ENCODE results near the gene CPED1.
"Not testable (repeated sequence)": the region's sequence is repeated elsewhere in the genome, so short reads cannot be mapped to it uniquely, and the experiment has no call there.

The CPED1 gene

DNA sequence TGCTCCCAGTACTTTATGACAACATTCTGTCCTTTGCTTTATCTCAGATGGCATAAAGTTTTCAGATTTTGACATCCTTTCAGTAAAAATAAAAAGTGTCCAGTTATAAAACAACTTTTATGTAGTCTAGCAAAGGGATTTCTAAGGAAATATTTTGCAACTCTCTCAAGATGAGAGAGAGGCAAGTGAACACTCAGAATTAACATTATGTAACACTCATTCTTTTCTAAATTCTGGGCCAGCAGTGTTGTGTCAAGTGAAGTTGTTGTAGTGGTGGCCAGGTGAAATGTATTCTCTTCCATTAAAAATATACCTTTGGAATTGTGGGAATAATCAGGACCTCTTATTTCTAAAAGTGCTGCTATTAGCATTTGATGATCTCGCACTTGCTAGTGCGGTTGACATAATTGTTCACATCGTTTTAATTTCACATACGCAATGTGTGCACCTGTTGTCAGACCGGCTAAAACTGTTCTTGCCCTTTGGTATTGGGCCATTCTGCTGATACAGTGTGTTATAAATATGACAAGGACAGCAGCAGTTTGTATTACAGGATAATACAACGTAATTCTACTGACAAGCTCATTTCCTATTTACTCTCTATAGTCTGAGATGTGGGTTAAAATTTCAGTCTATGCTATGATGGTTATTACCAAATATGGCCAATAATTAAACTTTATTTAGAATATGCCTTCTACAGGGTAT, 23.8 kb downstream of the CPED1 start:
- no peak overlapping the region for H3K4me3 ChIP-seq (ENCODE audit: low read depth, low read length)

DNA sequence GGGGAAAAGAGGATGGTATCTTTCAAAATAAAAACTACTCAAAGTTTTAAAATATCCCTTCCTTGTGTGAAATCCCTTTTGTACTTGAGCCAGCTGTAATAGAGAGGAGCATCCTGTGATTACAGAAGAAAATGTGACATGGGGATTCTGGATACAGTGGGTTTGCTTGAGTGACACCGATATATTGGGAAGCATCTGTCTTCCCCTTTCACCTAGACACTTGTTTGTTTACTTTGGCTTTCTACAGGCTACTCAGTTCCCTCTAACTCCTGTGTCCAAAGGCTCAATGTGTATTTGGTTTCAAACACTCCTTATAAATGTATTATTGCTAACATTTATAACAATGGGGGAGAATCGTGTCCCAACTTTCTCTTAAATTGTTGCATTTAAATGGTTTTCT, 24.4 kb downstream of the CPED1 start:
- H3K4me3 ChIP-seq (ENCODE audit: low read depth, low read length) = no peak overlapping the region

DNA sequence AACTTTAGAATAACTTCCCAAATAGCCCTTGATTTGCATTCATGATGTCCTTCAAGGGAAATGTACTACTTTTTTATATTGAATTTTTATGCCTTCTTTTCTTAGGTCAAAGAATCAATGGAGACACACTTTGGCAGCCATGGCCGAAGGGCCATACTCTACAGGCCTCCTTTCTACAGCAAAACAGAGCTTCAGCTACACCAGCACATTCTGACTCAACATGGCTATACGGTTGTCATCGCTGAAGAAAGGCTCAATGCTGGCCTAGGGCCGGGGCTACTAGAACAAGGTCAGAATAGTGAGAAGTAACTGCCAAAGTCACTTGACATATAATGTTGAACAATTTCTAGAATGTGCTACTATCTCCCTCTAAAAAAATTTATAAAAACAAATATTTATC, 27.0 kb downstream of the CPED1 start:
- H3K4me3 ChIP-seq (ENCODE audit: low read depth, low read length) = no peak overlapping the region

DNA sequence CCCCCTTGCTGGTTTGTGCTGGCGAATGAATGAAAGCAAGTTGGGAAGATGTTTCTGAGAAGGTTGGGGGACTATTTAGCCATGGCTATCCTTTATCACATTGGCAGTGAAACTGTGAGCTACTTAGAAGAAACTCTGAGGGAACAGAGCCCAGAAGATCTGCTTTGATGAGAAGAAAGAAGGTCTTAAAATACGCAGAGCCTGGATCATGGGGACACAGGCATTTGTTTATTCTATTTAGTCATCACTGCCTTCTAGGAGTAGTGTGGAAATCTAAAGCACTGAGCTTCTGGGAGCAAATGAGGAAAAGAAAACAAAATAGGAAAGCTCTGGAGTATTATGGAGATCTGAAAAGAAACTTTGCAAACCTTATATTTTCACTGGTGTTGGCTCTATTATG, 28.5 kb downstream of the CPED1 start:
- H3K4me3 ChIP-seq (ENCODE audit: low read depth, low read length) = no peak overlapping the region

DNA sequence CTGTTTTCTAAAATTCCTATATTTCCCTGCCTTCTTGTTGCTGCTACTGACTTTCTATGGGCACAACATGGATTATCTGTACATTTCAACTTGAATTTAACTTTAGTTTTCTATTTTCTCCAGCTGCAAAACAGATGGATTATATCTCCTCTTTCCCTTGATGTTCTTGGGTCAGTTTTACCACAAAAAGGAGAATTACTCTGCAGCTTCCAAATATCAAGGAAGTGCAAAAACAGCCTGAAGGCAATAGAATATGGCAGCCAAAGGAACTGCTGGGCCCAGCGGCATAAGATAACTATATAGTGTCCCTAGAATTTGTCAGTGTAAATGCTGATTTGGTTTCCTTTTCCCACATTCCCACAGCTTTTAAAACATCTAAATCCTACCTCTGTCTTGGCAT, 29.1 kb downstream of the CPED1 start:
- H3K4me3 ChIP-seq (ENCODE audit: low read depth, low read length) = no peak overlapping the region

DNA sequence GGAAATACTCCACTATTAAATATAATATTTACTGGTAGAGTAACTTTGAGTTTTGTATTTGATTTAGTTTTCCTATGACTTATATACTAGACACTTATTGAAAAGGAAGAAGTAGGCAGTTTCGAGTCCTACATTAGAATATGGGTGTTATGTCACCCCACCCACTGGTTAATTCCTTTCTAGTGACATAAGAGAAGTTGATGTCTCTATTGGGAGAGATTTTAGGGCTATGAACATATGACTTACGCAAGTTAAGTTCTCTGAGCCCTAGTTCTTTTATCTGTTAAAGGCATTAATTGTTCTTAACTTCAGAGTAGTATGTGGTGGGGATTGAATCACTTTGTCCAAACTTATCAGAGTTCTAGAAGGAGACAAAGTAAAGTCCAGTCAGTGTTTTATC, 30.5 kb downstream of the CPED1 start:
- no peak overlapping the region for H3K4me3 ChIP-seq (ENCODE audit: low read depth, low read length)

DNA sequence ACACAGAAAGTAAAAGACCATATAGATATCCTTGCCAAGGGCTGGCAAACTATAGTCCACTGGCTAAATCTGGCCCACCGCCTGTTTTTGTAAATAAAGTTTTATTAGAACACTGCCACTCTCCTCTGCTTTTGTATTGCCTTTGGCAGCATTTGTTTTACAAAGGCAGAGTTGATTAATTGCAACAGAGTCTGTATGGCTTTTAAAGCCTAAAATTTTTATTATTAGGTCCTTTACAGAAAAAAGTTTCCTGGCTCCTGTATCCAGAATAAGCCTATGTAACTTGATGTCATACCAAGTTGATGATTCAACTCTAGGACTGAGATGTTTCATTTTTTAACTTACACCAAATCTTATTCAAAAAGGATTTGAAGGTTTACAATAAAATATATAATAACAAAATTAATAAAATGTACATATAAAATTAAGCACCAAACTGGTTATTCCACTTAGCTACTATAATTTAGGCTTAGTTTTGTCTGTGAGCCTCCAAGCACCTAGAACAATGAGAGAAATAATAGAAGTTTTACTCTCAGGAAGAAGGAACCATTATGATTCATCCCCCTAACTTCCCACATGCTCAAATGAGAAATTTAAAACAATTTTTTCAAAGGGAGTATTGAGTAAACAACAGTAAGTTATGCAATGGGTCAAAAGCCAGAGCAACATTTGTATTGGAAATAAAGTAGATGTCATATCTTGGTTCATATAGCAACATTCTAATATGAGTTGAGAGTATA, 31.9 kb downstream of the CPED1 start:
- H3K4me3 ChIP-seq (ENCODE audit: low read depth, low read length) = no peak overlapping the region

DNA sequence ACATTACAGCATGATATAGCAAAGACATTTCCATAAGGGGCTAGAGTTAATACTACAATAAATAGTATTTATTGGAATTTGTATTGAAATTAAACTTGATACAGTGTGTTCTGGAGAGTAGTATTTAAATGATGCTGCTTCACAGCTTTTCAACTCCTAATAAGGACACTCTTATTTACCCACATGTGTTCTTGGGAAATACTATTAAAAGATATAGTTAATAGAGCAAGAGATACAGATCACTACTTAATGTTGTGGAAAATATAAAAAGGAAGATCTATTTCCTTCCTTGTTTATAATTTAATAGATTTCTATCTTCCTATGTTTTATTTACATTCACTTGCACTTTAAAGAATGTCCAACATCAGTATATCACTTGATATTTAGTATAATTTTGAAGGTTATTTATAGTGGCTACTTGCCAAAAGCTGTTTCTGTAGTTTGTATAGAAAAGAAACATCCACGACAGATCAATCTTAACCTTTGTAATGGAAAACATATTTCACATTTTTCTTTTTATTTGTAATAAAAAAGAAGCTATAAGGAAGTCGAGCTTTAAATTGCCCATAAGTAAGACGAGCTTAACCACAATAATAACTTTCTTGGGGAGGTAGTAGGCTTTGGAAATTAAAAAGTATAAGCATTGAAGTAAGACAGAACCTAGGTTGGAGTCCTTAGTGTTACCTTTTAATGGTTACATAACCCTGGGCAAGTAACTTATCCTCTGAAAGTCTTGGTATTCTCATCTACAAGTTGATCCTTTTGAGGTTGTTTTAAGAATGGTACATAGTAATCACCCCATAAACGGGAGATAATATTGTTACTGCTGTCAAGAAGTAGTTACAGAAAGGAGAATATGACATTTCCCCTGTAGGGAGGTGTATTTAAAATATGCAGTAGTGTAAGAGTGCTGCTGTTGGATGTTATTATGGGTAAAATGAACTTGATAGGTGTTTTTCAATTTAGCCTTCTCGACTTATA, 32.8 kb downstream of the CPED1 start:
- H3K4me3 ChIP-seq (ENCODE audit: low read depth, low read length) = no peak overlapping the region

DNA sequence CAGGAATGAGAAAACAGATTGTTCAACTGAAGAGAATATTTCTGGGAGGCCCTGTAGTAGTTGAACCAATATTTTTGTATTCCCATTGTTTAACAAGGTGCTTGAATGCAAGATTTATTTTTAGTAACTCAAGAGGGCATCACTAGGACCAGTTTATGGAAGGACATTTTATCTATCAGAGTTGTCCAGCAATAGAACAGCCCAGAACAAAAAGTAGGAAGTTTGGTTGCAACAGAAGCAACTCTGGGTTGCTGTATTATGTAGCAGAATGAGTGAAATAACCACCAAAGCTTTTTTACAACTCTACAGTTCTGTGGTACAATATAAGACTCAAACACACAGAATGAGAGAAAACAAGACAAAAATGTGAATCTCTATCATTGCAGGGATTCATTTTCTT, 34.7 kb downstream of the CPED1 start:
- no peak overlapping the region for H3K4me3 ChIP-seq (ENCODE audit: low read depth, low read length)

DNA sequence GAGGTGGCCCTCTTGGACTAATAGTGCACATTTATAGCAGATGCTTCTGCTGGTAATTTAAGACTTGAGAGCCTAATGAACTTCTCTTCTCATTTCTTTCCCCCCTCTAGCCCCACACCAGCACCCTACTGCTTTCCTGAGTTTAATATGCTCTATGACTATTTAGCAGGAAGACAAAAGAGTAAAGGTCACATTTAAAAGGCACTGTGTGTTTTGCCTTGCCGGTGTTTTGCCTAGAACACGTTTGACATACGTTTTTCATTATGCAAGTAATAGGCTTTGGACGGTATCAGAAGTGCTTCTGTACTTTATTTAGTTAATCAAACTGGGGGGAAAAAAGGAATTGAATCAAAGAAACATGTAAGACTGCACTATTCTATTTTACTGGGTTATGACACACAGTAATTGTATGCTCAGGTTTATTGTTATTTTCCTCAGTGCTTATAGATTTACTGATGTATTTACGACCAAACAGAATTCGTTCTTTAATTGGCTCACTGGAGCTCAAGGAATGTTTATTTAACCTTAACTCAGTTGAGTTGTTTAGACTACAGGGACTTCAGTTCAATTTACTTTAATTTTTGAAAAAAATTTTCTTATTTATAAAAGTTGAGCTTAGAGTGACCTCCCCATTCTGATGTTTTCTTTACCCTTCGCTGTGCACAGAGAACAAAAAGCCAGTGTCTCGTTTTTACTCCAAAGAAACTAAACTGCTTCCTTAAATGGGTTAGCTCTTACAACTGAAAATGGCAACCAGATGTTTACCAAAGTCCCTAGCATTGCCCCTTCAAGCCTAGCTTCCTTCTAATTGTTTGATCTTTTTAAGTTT, 35.4 kb downstream of the CPED1 start:
- H3K4me3 ChIP-seq (ENCODE audit: low read depth, low read length) = no peak overlapping the region

DNA sequence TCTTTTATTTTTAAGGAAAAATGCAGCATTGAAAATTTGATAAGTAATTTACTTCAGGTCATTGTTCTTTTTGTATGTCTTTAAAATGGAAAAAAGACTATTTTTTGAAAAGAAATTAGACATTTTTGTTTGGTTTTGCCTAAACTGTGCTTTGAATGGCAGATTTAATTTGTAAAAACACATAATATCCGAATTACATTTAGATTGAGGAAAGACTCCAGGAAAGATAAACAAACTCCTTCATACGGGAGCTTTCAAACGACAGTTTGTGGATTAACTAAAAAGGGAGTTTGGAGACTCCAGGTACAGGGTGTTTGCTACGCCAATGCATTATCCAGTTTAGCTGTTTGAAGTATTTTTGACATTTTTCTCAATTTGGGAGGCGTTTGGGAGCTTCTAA, 36.1 kb downstream of the CPED1 start:
- no peak overlapping the region for H3K4me3 ChIP-seq (ENCODE audit: low read depth, low read length)

DNA sequence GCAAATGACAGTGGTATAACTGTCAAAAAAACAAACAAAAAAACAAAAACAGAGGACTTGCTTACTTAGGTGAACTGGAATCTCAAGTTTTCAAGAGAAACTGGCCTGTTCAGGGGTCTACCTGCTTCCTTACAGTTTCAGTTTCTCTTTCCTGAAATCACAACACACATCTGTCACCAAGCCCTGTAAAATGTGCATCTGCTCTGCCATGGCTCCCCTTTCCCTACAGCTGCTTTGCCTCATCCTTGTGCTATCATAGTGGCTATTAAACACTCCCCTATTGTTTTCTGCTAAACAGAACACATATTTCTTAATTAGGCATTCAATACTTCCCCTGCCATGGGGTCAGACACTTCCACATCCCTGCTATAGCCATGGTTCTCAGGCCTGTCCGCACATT, 37.6 kb downstream of the CPED1 start:
- no peak overlapping the region for H3K4me3 ChIP-seq (ENCODE audit: low read depth, low read length)

DNA sequence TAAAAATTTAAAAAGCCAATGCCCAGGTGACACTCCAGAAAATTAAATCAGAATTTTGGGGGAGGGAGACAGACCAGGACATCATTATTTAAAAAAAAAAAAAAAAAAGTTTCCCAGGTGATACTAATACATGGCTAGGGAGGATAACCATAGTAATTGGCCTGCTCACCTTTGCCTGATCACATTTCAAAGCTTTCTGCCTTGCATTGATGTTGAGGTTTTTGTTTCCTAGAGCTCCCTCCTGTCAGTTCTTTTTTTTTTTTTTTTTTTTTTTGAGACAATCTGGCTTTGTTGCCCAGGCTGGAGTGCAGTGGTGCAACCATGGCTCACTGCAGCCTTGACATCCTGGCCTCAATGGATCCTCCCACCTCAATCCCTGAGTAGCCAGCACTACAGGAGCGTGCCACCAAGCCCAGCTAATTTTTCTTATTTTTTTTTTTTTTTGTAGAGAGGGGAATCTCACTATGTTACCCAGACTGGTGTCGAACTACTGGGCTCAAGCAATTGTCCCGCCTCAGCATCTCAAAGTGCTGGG, 38.1 kb downstream of the CPED1 start:
- no peak overlapping the region for H3K4me3 ChIP-seq (ENCODE audit: low read depth, low read length)

DNA sequence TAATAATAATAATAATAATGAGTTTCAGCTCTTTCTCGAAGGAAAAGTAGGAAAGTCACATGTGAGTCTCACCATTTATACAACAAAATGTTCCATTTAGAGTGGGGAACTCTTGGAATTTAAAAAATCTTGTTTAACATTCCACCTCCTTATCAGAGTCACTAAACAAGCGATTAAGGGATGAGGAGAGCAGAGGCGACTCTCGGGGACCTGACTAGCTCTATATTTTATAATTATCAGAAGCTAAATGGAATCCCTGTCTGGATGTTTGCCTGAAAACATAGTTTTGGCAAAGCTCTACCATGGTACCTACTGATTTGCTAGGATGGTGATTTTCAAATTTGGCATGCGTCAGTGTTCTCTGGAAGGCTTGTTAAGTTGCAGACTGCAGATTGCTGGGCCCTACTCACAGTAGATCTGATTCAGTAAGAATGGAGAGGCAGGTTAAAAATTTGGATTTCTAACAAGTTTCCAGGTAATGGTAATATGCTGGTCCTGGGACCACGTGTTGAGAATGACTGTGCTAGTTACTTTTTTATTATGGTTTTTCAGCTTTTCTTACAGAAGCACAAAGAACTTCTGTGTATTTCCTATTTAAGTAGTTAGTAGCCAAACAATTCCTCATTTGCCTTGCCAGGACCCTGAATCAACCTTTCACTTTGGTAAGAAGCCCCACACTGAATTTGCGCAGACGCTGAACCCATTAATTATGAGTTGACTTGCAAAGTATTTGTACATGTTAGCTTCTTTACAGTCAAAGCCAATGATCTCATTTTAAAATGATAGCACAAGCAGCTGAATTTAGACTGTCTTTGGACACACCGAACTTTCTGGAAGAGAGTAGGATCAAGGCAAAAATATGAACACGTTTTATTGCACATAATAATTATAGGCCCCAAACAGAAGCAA, 39.5 kb downstream of the CPED1 start:
- no peak overlapping the region for H3K4me3 ChIP-seq (ENCODE audit: low read depth, low read length)

DNA sequence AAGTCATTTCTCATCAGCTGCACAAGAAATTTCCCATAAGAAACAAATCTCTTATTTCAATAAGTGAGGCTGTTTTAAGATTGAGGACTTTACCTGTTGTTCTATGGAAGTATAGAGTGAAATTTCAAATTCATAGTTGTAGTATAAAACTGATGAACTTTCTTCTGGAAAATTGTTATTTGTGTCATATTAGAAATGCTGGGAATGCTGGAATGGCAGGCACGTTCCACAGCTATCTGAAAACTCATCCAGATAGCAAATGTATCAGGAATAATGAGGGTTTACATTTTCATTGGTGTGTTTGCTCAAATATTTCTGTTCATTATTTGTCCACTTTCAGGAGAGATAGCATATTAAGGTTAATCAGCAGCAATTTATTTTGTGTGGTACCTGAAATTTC, 40.8 kb downstream of the CPED1 start:
- no peak overlapping the region for H3K4me3 ChIP-seq (ENCODE audit: low read depth, low read length)

DNA sequence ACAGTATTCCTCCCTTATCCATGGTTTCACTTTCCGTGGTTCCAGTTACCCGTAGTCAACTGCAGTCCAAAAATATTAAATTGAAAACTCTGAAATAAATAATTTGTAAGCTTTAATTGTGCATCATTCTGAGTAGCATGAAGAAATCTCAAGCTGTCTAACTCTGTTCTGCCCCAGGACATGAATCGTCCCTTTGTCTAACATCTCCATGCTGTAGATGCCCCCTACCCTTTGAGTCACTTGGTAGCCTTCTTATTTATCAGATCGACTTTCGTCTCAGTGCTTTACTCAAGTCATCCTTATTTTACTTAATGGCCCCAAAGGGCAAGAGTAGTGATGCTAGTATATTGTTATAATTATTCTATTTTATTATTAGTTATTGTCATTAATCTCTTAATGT, 41.8 kb downstream of the CPED1 start:
- H3K4me3 ChIP-seq (ENCODE audit: low read depth, low read length) = no peak overlapping the region

DNA sequence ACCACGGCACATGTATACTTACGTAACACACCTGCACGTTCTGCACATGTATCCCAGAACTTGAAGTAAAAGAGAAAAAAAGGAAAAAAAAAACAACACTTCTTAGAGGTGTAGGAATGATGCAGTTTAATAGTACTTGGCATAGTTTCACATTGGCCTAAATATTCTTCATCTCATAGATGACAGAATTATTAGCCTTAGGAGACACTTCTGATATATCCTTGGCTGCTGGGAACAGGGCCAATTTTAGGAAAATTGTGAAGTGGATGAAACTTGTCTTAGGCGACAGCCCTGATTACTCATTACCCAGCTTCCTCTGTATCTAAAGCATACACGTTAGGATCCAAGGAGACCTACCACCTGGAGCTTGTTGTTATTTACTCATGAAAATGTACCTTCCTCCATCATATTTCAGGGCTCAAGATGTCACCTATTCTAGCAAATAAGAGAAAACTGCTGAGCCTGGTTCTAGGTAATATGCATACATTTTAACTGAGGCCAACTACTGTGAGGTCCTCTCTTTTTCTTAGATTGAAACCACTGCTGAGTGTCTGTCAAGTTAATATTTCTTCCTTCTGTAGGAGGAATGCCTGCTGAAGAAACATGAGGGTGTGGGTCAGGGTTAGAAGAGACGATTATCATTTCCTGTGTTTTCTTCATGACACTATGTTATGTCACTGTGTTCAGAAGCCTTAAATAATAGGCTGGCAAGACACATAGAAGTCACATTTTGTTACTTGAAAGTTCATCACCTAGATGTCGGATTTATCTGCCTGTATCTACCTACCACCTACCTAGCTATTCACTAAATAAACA, 44.3 kb downstream of the CPED1 start:
- H3K4me3 ChIP-seq (ENCODE audit: low read depth, low read length) = no peak overlapping the region

DNA sequence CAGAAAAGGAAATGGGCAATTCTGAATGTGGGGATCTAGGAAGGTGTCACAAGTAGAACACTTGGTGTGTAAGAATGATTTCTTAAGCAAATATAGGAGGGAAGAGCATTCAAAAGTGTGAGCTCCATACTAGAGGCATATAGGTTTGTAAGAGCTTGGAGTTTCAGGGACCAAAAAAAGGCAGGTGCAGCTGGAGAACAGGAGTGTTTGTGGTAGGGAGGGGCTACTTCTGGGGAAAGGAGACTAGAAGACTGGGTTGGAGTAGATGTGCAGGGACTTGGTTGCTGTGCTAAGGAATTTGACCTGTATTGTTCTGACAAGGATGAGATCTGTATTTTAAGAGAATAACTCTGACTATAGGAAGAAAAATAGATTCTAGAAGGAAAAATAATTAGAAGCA, 46.4 kb downstream of the CPED1 start:
- H3K4me3 ChIP-seq (ENCODE audit: low read depth, low read length) = no peak overlapping the region

DNA sequence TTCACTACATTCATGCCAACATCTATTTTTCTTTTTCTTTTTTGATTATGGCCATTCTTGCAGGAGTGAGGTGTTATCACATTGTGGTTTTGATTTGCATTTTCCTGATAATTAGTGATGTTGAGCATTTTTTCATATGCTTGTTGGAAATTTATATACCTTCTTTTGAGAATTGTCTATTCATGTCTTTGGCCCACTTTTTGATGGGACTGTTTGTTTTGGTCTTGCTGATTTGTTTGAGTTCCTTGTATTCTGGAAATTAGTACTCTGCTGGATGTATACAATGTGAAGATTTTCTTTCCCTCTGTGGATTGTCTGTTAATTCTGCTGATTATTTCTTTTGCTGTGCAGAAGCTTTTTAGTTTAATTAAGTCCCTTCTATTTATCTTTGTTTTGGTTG, 48.3 kb downstream of the CPED1 start:
- not testable (repeated sequence) for H3K4me3 ChIP-seq (ENCODE audit: low read depth, low read length)
